BE2C (cell line): Measurements from ENCODE around the gene OGDHL.

Experiments
- DNase-seq: peaks from one replicate; pipeline ENCODE4 v3.0.0-alpha.2; 2020
- H3K27me3 ChIP-seq: fragments of 250-450 bp; sonication (Bioruptor Pico); 2 replicates; pipeline ENCODE4 v1.5.1; 2020; ENCODE audit warnings: mild to moderate bottlenecking
- H3K36me3 ChIP-seq: fragments of 250-450 bp; sonication (Bioruptor Pico); 2 replicates; pipeline ENCODE4 v1.5.1; 2020; ENCODE audit warnings: mild to moderate bottlenecking
- H3K4me1 ChIP-seq: fragments of 250-450 bp; sonication (Bioruptor Pico); 2 replicates; pipeline ENCODE4 v1.5.1; 2020
- H3K4me3 ChIP-seq: 2 replicates; pipeline ENCODE4 v1.5.1; 2011; ENCODE audit warnings: low read depth, low read length
- H3K9me3 ChIP-seq: fragments of 250-450 bp; sonication (Bioruptor Pico); 2 replicates; pipeline ENCODE4 v1.5.1; 2020
- TF ChIP-seq, protein P1 (sequence below): IDR thresholded peaks from 2 replicates; pipeline ENCODE4 v1.5.1; 2012; ENCODE audit warnings: mild to moderate bottlenecking, low read depth, low read length

OGDHL gene

DNA sequence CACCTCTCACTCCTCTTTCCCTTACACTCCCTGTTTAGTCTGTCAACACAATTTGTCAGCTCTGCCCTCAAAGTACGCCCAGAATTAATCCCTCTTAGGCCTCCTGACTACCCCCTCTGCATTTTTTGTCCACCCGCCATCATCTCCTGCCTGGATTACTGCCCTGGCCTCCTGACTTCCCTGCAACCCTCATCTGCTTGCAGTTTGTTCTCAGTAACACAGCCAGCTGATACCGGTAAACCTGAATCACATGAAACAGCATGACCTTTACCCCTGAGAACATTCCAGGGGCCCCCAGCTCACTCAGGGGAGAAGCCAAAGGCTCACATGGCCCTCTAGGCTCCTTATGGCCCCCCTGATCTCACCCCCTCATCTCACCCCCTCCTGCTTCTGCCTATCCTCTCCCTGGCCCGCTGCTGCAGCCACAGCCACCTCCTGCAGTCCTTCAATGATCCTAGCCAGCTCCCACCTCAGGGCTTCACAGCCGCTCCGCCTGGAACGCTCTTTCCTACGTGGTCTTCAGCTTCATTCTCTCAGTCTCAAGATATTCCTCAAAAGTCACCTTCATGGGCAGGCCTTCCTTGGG, 73.8 kb downstream of the OGDHL start:
- Histone ChIP-seq H3K27me3 (no peaks in the 10 kb centered on the region), H3K36me3 (no peaks in the 10 kb centered on the region), H3K4me1 (no peaks in the 10 kb centered on the region), H3K9me3 (no peaks in the 10 kb centered on the region), H3K4me3 (no peak overlapping the region)
- no peak for DNase-seq
- TF ChIP-seq, protein P1, sequence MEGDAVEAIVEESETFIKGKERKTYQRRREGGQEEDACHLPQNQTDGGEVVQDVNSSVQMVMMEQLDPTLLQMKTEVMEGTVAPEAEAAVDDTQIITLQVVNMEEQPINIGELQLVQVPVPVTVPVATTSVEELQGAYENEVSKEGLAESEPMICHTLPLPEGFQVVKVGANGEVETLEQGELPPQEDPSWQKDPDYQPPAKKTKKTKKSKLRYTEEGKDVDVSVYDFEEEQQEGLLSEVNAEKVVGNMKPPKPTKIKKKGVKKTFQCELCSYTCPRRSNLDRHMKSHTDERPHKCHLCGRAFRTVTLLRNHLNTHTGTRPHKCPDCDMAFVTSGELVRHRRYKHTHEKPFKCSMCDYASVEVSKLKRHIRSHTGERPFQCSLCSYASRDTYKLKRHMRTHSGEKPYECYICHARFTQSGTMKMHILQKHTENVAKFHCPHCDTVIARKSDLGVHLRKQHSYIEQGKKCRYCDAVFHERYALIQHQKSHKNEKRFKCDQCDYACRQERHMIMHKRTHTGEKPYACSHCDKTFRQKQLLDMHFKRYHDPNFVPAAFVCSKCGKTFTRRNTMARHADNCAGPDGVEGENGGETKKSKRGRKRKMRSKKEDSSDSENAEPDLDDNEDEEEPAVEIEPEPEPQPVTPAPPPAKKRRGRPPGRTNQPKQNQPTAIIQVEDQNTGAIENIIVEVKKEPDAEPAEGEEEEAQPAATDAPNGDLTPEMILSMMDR, result no peak

DNA sequence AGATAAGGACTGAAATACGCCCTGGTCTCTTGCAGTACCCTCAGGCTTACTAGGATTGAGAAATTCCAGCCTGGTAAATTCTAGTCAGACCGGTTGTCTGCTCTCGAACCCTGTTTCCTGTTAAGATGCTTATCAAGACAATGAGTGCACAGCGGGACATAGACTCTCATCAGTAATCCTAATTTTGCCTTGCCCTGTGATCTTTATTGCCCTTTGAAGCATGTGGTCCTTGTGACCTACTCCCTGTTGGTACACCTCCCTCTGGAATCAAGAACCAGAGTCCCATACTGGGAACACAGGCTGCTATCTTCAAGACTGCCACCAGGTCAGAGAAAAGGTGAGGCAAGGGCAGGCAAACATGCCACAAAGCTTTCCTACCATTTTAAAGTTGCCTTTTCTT, 75.5 kb downstream of the OGDHL start:
- no peak for DNase-seq
- H3K4me3 ChIP-seq, result no peak overlapping the region
- TF ChIP-seq, protein P1, result no peak
- H3K4me1 ChIP-seq, result no peaks in the 10 kb centered on the region
- H3K36me3 ChIP-seq, result no peaks in the 10 kb centered on the region
- no peaks in the 10 kb centered on the region for H3K27me3 ChIP-seq
- H3K9me3 ChIP-seq, result no peaks in the 10 kb centered on the region
